GM18867 (cell line): ENCODE data around the gene OR10H5.
"Not testable (repeated sequence)": the region's sequence is repeated elsewhere in the genome, so short reads cannot be mapped to it uniquely, and the experiment has no call there.

ENCODE experiments used
- ATAC-seq: cut with Tn5 transposase; IDR thresholded peaks from one replicate; pipeline ENCODE4 v1.9.1; 2021; ENCODE audit warnings: mild to moderate bottlenecking, moderate library complexity; ENCODE audit not compliant: unreplicated experiment

OR10H5 gene

GRCh38 chr19:15787611-15788155 is at the start of gene OR10H5:
OR10H5 (plus strand) TSS chr19:15787661; CDS start chr19:15794049, 6,388 bp downstream.
- no peak for ATAC-seq

- ATAC-seq, result no peak
These were observed 49.7 kb upstream of the OR10H5 start, which contains the start of gene OR10H3 for GRCh38 chr19:15737722-15738121. OR10H3 (plus strand) TSS chr19:15737985; CDS start chr19:15741393, 3,408 bp downstream.

- ATAC-seq, result no peak
These were observed 46.7 kb upstream of the OR10H5 start for GRCh38 chr19:15740785-15741184.

GRCh38 chr19:15748239-15748638 is 39.2 kb upstream of the OR10H5 start:
- no peak for ATAC-seq

GRCh38 chr19:15758379-15758778 is 29.1 kb upstream of the OR10H5 start:
- ATAC-seq, result no peak

- no peak for ATAC-seq
These were observed 27.4 kb upstream of the OR10H5 start for GRCh38 chr19:15759962-15760565.

GRCh38 chr19:15769586-15769985 is 17.9 kb upstream of the OR10H5 start:
- no peak for ATAC-seq

GRCh38 chr19:15774159-15774558 is 13.3 kb upstream of the OR10H5 start:
- ATAC-seq, result not testable (repeated sequence)

- no peak for ATAC-seq
These were observed 12.2 kb upstream of the OR10H5 start for GRCh38 chr19:15775249-15775648.

- no peak for ATAC-seq
These were observed 11.2 kb upstream of the OR10H5 start for GRCh38 chr19:15776264-15776663.

GRCh38 chr19:15776991-15777970 is 10.2 kb upstream of the OR10H5 start:
- no peak for ATAC-seq

GRCh38 chr19:15779756-15780476 is 7.5 kb upstream of the OR10H5 start:
- no peak for ATAC-seq

- no peak for ATAC-seq
These were observed 6.6 kb upstream of the OR10H5 start for GRCh38 chr19:15780610-15781418.

GRCh38 chr19:15781661-15782060 is 5.8 kb upstream of the OR10H5 start:
- no peak for ATAC-seq

- ATAC-seq, result no peak
These were observed 5.2 kb upstream of the OR10H5 start for GRCh38 chr19:15782211-15782610.

- not testable (repeated sequence) for ATAC-seq
These were observed 4.6 kb upstream of the OR10H5 start for GRCh38 chr19:15782896-15783295.

- ATAC-seq, result no peak
These were observed 1.3 kb downstream of the OR10H5 start for GRCh38 chr19:15788594-15789270.

- ATAC-seq, result no peak
These were observed 2.6 kb downstream of the OR10H5 start for GRCh38 chr19:15790096-15790495.

- ATAC-seq, result not testable (repeated sequence)
These were observed 6.8 kb downstream of the OR10H5 start for GRCh38 chr19:15794279-15794678.

GRCh38 chr19:15810335-15810734 is 22.9 kb downstream of the OR10H5 start:
- no peak for ATAC-seq
